ENCODE data around the gene B4GAT1. TPM values are rescaled to one million over a fixed set of nuclear protein-coding genes. Genes with fewer than 3 reads are reported as not detected.

Gene B4GAT1
- total RNA-seq: 100 to 1,000 TPM in 1 of 4 donors, 10 to 100 TPM in 3; 53.4 to 105 (median 97.6) TPM

DNA sequence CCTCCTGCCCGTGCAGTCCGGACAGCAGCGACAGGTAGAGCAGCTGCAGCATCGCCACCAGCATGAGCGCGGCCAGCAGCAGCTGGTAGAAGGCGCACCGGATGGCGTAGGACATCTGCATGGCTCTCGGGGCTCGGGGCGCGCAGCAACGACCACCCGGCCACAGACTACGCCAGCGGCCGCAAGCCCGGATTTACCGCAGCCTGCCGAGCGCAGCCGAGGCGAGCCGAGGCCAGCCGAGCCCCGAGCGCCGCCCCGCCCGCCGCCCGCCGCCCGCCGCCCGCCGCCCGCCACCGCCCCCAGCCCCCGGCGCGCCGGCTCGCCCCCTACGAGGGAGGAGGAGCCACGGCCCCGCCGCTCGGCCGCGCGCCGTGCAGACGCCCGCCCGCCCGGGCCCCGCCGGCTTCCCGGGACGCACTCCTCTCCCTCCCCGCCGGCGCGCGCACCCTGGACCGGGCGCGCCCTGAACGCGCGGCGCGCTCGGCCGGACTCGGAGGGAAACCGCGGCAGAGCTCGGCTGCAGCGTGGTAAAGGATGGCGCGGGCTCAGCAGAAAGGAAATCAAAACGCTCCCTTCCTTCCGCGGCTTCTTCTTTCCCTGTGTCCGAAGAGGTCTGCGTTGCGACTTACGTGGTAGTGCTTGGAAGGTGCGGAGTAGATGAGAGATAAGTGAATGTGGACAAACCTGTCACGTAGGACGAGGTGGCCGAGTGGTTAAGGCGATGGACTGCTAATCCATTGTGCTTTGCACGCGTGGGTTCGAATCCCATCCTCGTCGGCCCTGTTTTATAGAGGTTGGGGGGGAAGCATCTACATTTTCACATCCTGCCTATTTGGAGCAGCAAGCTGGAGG is at the start of gene B4GAT1:
TSS of gene B4GAT1 (minus strand) at position 205 of the 852 bp plus-strand sequence. CDS start at position 121, 84 bp downstream.
- H3K9me3 ChIP-seq: no peaks in the 10 kb centered on the region
- H3K4me3 ChIP-seq: peak within 1 kb of the TSS; percentile 72 to 97 (median 81)
- H3K27ac ChIP-seq: peak within 1 kb of the TSS; percentile 84 to 95 (median 93)
- WGBS, 2 donors: 0 to 1% methylated on average over 17 to 40 of the region's 101 CpGs
- H3K36me3 ChIP-seq: peaks cover 0 to 8% (median 0%) of the 10 kb centered on the region in 3 donors
- H3K4me1 ChIP-seq: peaks cover 3 to 51% (median 27%) of the 10 kb centered on the region in 4 donors
- no peaks in the 10 kb centered on the region for H3K27me3 ChIP-seq
- DNase-seq (ENCODE audit: low spot score in 2 of 2): peak; percentile 86 to 93
- TF ChIP-seq POLR2A (IDR thresholded peaks at IDR 0.05) (peak in 1 of 2 donors; percentile 28), EP300 (IDR thresholded peaks at IDR 0.05) (peak in 1 of 2 donors; percentile 66)
- TF ChIP-seq, protein P1, sequence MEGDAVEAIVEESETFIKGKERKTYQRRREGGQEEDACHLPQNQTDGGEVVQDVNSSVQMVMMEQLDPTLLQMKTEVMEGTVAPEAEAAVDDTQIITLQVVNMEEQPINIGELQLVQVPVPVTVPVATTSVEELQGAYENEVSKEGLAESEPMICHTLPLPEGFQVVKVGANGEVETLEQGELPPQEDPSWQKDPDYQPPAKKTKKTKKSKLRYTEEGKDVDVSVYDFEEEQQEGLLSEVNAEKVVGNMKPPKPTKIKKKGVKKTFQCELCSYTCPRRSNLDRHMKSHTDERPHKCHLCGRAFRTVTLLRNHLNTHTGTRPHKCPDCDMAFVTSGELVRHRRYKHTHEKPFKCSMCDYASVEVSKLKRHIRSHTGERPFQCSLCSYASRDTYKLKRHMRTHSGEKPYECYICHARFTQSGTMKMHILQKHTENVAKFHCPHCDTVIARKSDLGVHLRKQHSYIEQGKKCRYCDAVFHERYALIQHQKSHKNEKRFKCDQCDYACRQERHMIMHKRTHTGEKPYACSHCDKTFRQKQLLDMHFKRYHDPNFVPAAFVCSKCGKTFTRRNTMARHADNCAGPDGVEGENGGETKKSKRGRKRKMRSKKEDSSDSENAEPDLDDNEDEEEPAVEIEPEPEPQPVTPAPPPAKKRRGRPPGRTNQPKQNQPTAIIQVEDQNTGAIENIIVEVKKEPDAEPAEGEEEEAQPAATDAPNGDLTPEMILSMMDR (IDR thresholded peaks at IDR 0.05): no peak

DNA sequence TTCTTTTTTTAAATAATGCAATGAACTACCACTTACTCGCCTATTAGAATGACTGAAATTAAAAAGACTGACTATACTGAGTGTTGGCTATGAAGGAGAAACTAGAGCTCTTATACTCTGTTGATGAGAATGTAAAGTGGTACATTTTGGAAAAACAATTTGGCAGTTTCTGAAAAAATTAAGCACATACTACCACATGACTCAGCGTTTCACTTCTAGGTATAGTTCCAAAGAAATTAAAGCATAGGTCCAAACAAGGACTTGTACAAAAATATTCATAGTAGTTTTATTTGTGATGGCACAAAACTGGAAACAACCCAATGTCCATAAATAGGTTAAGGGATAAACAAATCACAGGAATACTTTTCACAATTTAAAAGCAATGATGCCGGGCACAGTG is 46.5 kb upstream of the B4GAT1 start:
- H3K9me3 ChIP-seq: no peaks in the 10 kb centered on the region
- TF ChIP-seq, protein P1 (IDR thresholded peaks at IDR 0.05): no peak
- TF ChIP-seq EP300 (IDR thresholded peaks at IDR 0.05) (no peak), POLR2A (IDR thresholded peaks at IDR 0.05) (no peak)
- 81 to 89% methylated on average over 3 of the region's 3 CpGs for WGBS, 2 donors
- H3K27ac ChIP-seq: no peak overlapping the region
- no peaks in the 10 kb centered on the region for H3K36me3 ChIP-seq
- DNase-seq (ENCODE audit: low spot score in 2 of 2): no peak
- H3K4me1 ChIP-seq: no peaks in the 10 kb centered on the region
- H3K4me3 ChIP-seq: no peak overlapping the region
- peaks cover 0 to 20% of the 10 kb centered on the region in 2 donors for H3K27me3 ChIP-seq

- DNase-seq (ENCODE audit: low spot score in 2 of 2): no peak
- Histone ChIP-seq H3K36me3 (no peaks in the 10 kb centered on the region), H3K27ac (no peak overlapping the region), H3K4me1 (peaks cover 0 to 3% (median 0%) of the 10 kb centered on the region in 4 donors), H3K9me3 (no peaks in the 10 kb centered on the region), H3K4me3 (no peak overlapping the region), H3K27me3 (peaks cover 0 to 14% of the 10 kb centered on the region in 2 donors)
- no peak for TF ChIP-seq POLR2A (IDR thresholded peaks at IDR 0.05)
- TF ChIP-seq, protein P1 (IDR thresholded peaks at IDR 0.05): no peak
- TF ChIP-seq EP300 (IDR thresholded peaks at IDR 0.05): no peak
- WGBS, 2 donors: 77 to 79% methylated on average over 6 of the region's 6 CpGs
These were observed 43.9 kb upstream of the B4GAT1 start for GRCh38 chr11:66391322-66391721.

DNA sequence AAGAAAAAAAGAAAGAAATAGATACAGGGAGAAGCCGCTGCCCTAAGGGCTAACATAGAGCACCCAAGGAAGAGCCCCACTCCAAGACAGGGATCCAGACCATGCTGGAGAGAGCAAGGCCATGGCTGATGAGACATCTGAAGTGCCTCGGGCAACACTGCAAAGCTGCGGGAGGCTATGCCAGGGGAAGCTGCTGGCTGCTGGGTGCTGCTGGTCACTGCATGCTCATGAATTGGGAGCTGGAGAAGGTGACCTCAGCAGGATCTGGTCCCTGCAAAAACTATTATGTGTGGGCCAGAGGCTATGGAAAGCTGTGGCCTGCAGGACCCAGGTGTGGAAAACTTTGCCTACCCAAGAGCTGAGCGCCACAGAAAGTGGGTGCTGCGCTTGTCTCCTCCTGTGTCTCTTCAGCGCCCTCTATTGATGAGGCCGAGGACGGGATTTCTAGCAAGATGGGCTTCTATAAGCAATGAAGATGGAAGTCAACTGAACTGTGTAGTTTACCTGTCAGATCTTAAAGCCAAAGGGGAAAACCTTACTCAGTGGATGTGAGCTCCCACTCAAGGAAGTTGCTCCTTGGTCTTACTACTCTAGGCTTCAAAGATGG is 41.5 kb upstream of the B4GAT1 start:
- Histone ChIP-seq H3K4me3 (no peak overlapping the region), H3K27ac (no peak overlapping the region), H3K27me3 (peaks cover 0 to 16% of the 10 kb centered on the region in 2 donors), H3K4me1 (peaks cover 0 to 9% (median 0%) of the 10 kb centered on the region in 4 donors), H3K9me3 (no peaks in the 10 kb centered on the region), H3K36me3 (no peaks in the 10 kb centered on the region)
- TF ChIP-seq EP300 (IDR thresholded peaks at IDR 0.05): no peak
- TF ChIP-seq, protein P1 (IDR thresholded peaks at IDR 0.05): peak; percentile 30 to 65 (median 41)
- TF ChIP-seq POLR2A (IDR thresholded peaks at IDR 0.05): no peak
- 25 to 38% methylated on average over 8 of the region's 8 CpGs for WGBS, 2 donors
- peak; percentile 32 to 67 for DNase-seq (ENCODE audit: low spot score in 2 of 2)

Data from tibial nerve (tissue), 4 donors.